MM.1S (cell line): ENCODE data around the gene MRPL37.

Experiments
- DNase-seq: peaks from one replicate; pipeline ENCODE4 v3.0.0-alpha.2; 2015
- H2AFZ ChIP-seq: fragments of 300-600 bp; sonication (generic); 2 replicates; pipeline ENCODE4 v1.6.0; 2016; ENCODE audit warnings: antibody characterized with exemption, low read length
- H3F3A ChIP-seq: fragments of 300-600 bp; sonication (generic); 2 replicates; pipeline ENCODE4 v1.6.1; 2016; ENCODE audit warnings: mild to moderate bottlenecking, antibody characterized with exemption, low read length, moderate library complexity, mixed read lengths; ENCODE audit not compliant: insufficient read depth
- H3K27ac ChIP-seq: fragments of 300-600 bp; sonication (generic); 2 replicates; pipeline ENCODE4 v1.5.1; 2016; ENCODE audit warnings: mild to moderate bottlenecking, low read length
- H3K27me3 ChIP-seq: fragments of 300-600 bp; sonication (generic); replicated peaks from 2 replicates; pipeline ENCODE4 v1.6.0; 2016; ENCODE audit warnings: low read length; ENCODE audit not compliant: insufficient read depth
- H3K36me3 ChIP-seq: fragments of 300-600 bp; sonication (generic); replicated peaks from 2 replicates; pipeline ENCODE4 v1.6.1; 2016; ENCODE audit warnings: mild to moderate bottlenecking, low read length, mixed read lengths; ENCODE audit not compliant: insufficient read depth
- H3K4me1 ChIP-seq: fragments of 300-600 bp; sonication (generic); 2 replicates; pipeline ENCODE4 v1.6.1; 2016; ENCODE audit warnings: low read length, mixed read lengths
- H3K4me2 ChIP-seq: fragments of 300-600 bp; sonication (generic); 2 replicates; pipeline ENCODE4 v1.6.0; 2016; ENCODE audit warnings: low read depth, low read length
- H3K4me3 ChIP-seq: fragments of 300-600 bp; sonication (generic); 2 replicates; pipeline ENCODE4 v1.5.1; 2016; ENCODE audit warnings: low read length, mixed read lengths
- H3K79me2 ChIP-seq: fragments of 300-600 bp; sonication (generic); 2 replicates; pipeline ENCODE4 v1.6.1; 2016; ENCODE audit warnings: mixed run types, low read length, mixed read lengths
- H3K9ac ChIP-seq: fragments of 300-600 bp; sonication (generic); 2 replicates; pipeline ENCODE4 v1.6.1; 2016; ENCODE audit warnings: low read length, mixed read lengths
- H3K9me2 ChIP-seq: fragments of 300-600 bp; sonication (generic); replicated peaks from 2 replicates; pipeline ENCODE4 v1.6.1; 2016; ENCODE audit warnings: mild to moderate bottlenecking, low read length, mixed read lengths; ENCODE audit not compliant: insufficient read depth
- H3K9me3 ChIP-seq: fragments of 300-600 bp; sonication (generic); replicated peaks from 2 replicates; pipeline ENCODE4 v1.6.1; 2016; ENCODE audit warnings: mild to moderate bottlenecking, low read length, mixed read lengths; ENCODE audit not compliant: insufficient read depth
- H4K20me1 ChIP-seq: fragments of 300-600 bp; sonication (generic); 2 replicates; pipeline ENCODE4 v1.6.1; 2016; ENCODE audit warnings: mild to moderate bottlenecking, low read length, moderate library complexity, mixed read lengths; ENCODE audit not compliant: insufficient read depth
- CTCF ChIP-seq: fragments of 300-600 bp; sonication (generic); IDR thresholded peaks from 2 replicates; pipeline ENCODE4 v1.5.1; 2016; ENCODE audit warnings: antibody characterized with exemption, low read length, mixed read lengths
- EZH2 ChIP-seq: fragments of 300-600 bp; sonication (generic); optimal IDR thresholded peaks from 2 replicates; pipeline ENCODE3; 2017; ENCODE audit warnings: low read depth, mild to moderate bottlenecking, antibody characterized with exemption, low read length, mixed read lengths
- EZH2phosphoT487 ChIP-seq: fragments of 300-600 bp; sonication (generic); IDR thresholded peaks from 2 replicates; pipeline ENCODE4 v1.6.1; 2018; ENCODE audit warnings: antibody characterized with exemption, low read length

MRPL37 gene

DNA sequence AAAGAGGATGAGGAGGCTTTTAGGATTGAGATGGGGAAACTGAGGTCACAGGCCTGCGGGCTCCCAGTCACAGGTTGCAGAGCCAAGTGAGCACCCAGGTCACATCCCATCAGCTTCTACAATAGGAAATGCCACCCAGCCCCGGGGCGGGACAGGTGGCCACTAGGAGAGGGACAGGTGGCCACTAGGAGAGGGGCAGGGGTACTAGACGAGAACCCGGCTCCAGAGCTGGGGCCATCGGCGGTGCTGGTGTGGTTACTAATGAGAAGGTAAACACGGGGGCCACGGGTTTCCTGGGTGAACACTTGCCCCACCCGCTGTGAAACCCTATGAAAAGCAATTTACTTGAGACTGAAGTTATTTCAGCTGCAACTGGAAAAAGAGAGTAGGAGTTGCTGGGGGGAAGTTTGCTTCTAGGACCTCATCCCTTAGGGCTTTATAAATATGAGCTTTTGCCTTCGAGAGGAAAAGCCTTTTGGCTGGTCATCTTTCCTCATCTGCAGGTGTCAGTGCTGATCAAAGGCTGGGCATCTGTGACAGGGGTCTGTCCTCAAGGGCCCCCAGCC lies 52.5 kb downstream of the MRPL37 start:
- H3K4me1 ChIP-seq: no peaks in the 10 kb centered on the region
- no peaks in the 10 kb centered on the region for H3K36me3 ChIP-seq
- H3K4me2 ChIP-seq: no peak overlapping the region
- no peak overlapping the region for H2AFZ ChIP-seq
- H3K27me3 ChIP-seq: no peaks in the 10 kb centered on the region
- H3K4me3 ChIP-seq: no peak overlapping the region
- H3K9me3 ChIP-seq: no peaks in the 10 kb centered on the region
- H3K9ac ChIP-seq: no peak overlapping the region
- H3K79me2 ChIP-seq: no peaks in the 10 kb centered on the region
- H3K9me2 ChIP-seq: no peaks in the 10 kb centered on the region
- no peak overlapping the region for H3K27ac ChIP-seq
- no peak for DNase-seq
- TF ChIP-seq CTCF (no peak), EZH2phosphoT487 (no peak), EZH2 (no peak)
- no peaks in the 10 kb centered on the region for H4K20me1 ChIP-seq
- H3F3A ChIP-seq: no peaks in the 10 kb centered on the region

- Histone ChIP-seq H4K20me1 (no peaks in the 10 kb centered on the region), H3K9me3 (no peaks in the 10 kb centered on the region), H3K4me2 (no peak overlapping the region), H3K27me3 (no peaks in the 10 kb centered on the region), H3K9ac (no peak overlapping the region), H3K4me3 (no peak overlapping the region), H2AFZ (no peak overlapping the region), H3K79me2 (no peaks in the 10 kb centered on the region), H3K27ac (no peak overlapping the region), H3K36me3 (no peaks in the 10 kb centered on the region), H3F3A (no peaks in the 10 kb centered on the region), H3K4me1 (no peaks in the 10 kb centered on the region), H3K9me2 (no peaks in the 10 kb centered on the region)
- no peak for DNase-seq
- no peak for TF ChIP-seq CTCF
- TF ChIP-seq EZH2phosphoT487: no peak
- TF ChIP-seq EZH2: no peak
Observed at GRCh38 chr1:54253480-54253879, 53.5 kb downstream of the MRPL37 start.

- H3K9me3 ChIP-seq: no peaks in the 10 kb centered on the region
- H3K4me1 ChIP-seq: no peaks in the 10 kb centered on the region
- H3K9ac ChIP-seq: no peak overlapping the region
- no peaks in the 10 kb centered on the region for H3K27me3 ChIP-seq
- H4K20me1 ChIP-seq: no peaks in the 10 kb centered on the region
- H3K4me2 ChIP-seq: no peak overlapping the region
- no peak for TF ChIP-seq EZH2phosphoT487
- no peak for TF ChIP-seq EZH2
- no peak for TF ChIP-seq CTCF
- no peak overlapping the region for H2AFZ ChIP-seq
- H3F3A ChIP-seq: no peaks in the 10 kb centered on the region
- no peaks in the 10 kb centered on the region for H3K9me2 ChIP-seq
- no peak overlapping the region for H3K27ac ChIP-seq
- no peak for DNase-seq
- H3K4me3 ChIP-seq: no peak overlapping the region
- H3K79me2 ChIP-seq: no peaks in the 10 kb centered on the region
- H3K36me3 ChIP-seq: no peaks in the 10 kb centered on the region
Observed at GRCh38 chr1:54254055-54254454, 54.1 kb downstream of the MRPL37 start.
